ENCODE data around the gene MAGI2. TPM values are rescaled to one million over a fixed set of nuclear protein-coding genes. Genes with fewer than 3 reads are reported as not detected.
A peak's percentile ranks its signal among the peaks of the same experiment; 100 is the strongest.

Gene MAGI2
- total RNA-seq, 1 donor from 2014 or later = 64.2 TPM

DNA sequence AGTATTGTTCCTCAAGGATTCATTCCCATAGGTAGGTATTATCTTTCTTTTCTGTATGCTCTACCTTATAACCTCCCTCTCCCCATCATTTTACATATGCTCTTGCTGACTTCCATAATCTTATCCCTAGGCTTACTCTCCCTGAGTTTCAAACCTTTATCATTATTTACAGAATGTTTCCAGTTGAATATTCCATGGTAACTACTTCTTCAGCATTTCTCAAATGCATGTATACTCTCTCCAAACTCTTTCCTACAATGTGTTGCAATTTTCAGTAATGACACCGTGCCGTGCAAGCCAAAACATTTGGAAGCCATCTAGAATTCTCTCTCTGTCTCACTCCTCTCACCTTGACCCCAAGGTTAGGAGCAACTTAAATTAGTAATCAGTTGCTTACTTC, 548.5 kb downstream of the MAGI2 start:
- Mint-ChIP-seq H3K4me3 (ENCODE audit: unreplicated experiment) (no peak overlapping the region), H3K4me1 (ENCODE audit: low read depth, unreplicated experiment) (peaks cover 20% of the 10 kb centered on the region), H3K36me3 (ENCODE audit: unreplicated experiment) (no peaks in the 10 kb centered on the region), H3K27ac (ENCODE audit: unreplicated experiment) (no peak overlapping the region), H3K9me3 (ENCODE audit: unreplicated experiment) (peaks cover 3% of the 10 kb centered on the region), H3K27me3 (ENCODE audit: unreplicated experiment) (no peaks in the 10 kb centered on the region)
- DNase-seq = no peak
- no peak for TF ChIP-seq CTCF (IDR thresholded peaks at IDR 0.05; ENCODE audit: partially characterized antibody, unreplicated experiment)

DNA sequence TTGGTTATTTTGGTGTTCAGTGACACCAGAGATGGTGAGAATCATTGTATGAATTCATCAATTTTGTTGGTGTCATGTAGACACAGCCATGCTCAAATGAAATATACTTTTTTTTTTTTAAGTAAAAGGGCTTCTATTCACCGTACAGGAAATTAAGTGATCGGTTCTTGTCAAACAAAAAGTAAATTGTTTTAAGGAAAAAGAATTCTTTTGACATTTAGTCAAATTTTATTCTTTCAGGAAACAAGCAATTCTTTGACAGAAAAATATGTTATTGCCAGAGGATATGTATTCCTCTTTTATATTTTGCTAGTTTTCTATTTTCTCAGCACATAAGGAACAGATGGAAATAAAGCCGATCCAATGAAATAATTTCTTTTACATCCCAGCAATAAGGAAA, 551.9 kb downstream of the MAGI2 start:
- DNase-seq = no peak
- H3K9me3 Mint-ChIP-seq (ENCODE audit: unreplicated experiment) = peaks cover 3% of the 10 kb centered on the region
- peaks cover 25% of the 10 kb centered on the region for H3K4me1 Mint-ChIP-seq (ENCODE audit: low read depth, unreplicated experiment)
- H3K36me3 Mint-ChIP-seq (ENCODE audit: unreplicated experiment) = no peaks in the 10 kb centered on the region
- TF ChIP-seq CTCF (IDR thresholded peaks at IDR 0.05; ENCODE audit: partially characterized antibody, unreplicated experiment) = no peak
- H3K27ac Mint-ChIP-seq (ENCODE audit: unreplicated experiment) = peak overlapping the region; percentile 98
- no peaks in the 10 kb centered on the region for H3K27me3 Mint-ChIP-seq (ENCODE audit: unreplicated experiment)
- H3K4me3 Mint-ChIP-seq (ENCODE audit: unreplicated experiment) = no peak overlapping the region

- Mint-ChIP-seq H3K4me1 (ENCODE audit: low read depth, unreplicated experiment) (peaks cover 25% of the 10 kb centered on the region), H3K9me3 (ENCODE audit: unreplicated experiment) (peaks cover 3% of the 10 kb centered on the region), H3K4me3 (ENCODE audit: unreplicated experiment) (peak overlapping the region; percentile 55), H3K27me3 (ENCODE audit: unreplicated experiment) (no peaks in the 10 kb centered on the region), H3K27ac (ENCODE audit: unreplicated experiment) (peak overlapping the region; percentile 98), H3K36me3 (ENCODE audit: unreplicated experiment) (no peaks in the 10 kb centered on the region)
- TF ChIP-seq CTCF (IDR thresholded peaks at IDR 0.05; ENCODE audit: partially characterized antibody, unreplicated experiment) = no peak
- peak; percentile 32 for DNase-seq
These were observed 552.7 kb downstream of the MAGI2 start for GRCh38 chr7:78900806-78901205.

GRCh38 chr7:78895393-78895792, 558.1 kb downstream of the MAGI2 start:
- no peaks in the 10 kb centered on the region for H3K36me3 Mint-ChIP-seq (ENCODE audit: unreplicated experiment)
- TF ChIP-seq CTCF (IDR thresholded peaks at IDR 0.05; ENCODE audit: partially characterized antibody, unreplicated experiment) = no peak
- peaks cover 1% of the 10 kb centered on the region for H3K27me3 Mint-ChIP-seq (ENCODE audit: unreplicated experiment)
- no peak overlapping the region for H3K27ac Mint-ChIP-seq (ENCODE audit: unreplicated experiment)
- H3K4me3 Mint-ChIP-seq (ENCODE audit: unreplicated experiment) = no peak overlapping the region
- DNase-seq = no peak
- no peaks in the 10 kb centered on the region for H3K9me3 Mint-ChIP-seq (ENCODE audit: unreplicated experiment)
- peaks cover 12% of the 10 kb centered on the region for H3K4me1 Mint-ChIP-seq (ENCODE audit: low read depth, unreplicated experiment)

- H3K9me3 Mint-ChIP-seq (ENCODE audit: unreplicated experiment) = peaks cover 4% of the 10 kb centered on the region
- no peak overlapping the region for H3K27ac Mint-ChIP-seq (ENCODE audit: unreplicated experiment)
These were observed 574.3 kb downstream of the MAGI2 start for GRCh38 chr7:78879206-78879605.

More at GRCh38 chr7:78879206-78879605, 574.3 kb downstream of the MAGI2 start:
- Mint-ChIP-seq H3K27me3 (ENCODE audit: unreplicated experiment) (no peaks in the 10 kb centered on the region), H3K4me1 (ENCODE audit: low read depth, unreplicated experiment) (no peaks in the 10 kb centered on the region), H3K4me3 (ENCODE audit: unreplicated experiment) (no peak overlapping the region), H3K36me3 (ENCODE audit: unreplicated experiment) (peaks cover 15% of the 10 kb centered on the region)
- DNase-seq = no peak
- TF ChIP-seq CTCF (IDR thresholded peaks at IDR 0.05; ENCODE audit: partially characterized antibody, unreplicated experiment) = no peak

Data from glutamatergic neuron (in vitro differentiated cells).